ENCODE data around the gene MACO1.
A peak's percentile ranks its signal among the peaks of the same experiment; 100 is the strongest.
"Not testable (repeated sequence)": the region's sequence is repeated elsewhere in the genome, so short reads cannot be mapped to it uniquely, and the experiment has no call there.

The MACO1 gene
- total RNA-seq: 39.7 to 52.5 (median 49.4) reads per million in 4 donors

- peak; percentile 93 to 95 (median 95) for DNase-seq
Measured at GRCh38 chr1:25430073-25430966, at the start of gene MACO1. Gene MACO1 (plus strand): TSS chr1:25430897. CDS start chr1:25431099, 202 bp downstream.

GRCh38 chr1:25382543-25382942 is 48.2 kb upstream of the MACO1 start:
- not testable (repeated sequence) for DNase-seq

GRCh38 chr1:25383090-25383489 is 47.6 kb upstream of the MACO1 start:
- DNase-seq: not testable (repeated sequence)

- DNase-seq: not testable (repeated sequence)
Measured at GRCh38 chr1:25383875-25384274, 46.8 kb upstream of the MACO1 start.

- not testable (repeated sequence) for DNase-seq
Measured at GRCh38 chr1:25387096-25387495, 43.6 kb upstream of the MACO1 start.

- DNase-seq: not testable (repeated sequence)
Measured at GRCh38 chr1:25388691-25389090, 42.0 kb upstream of the MACO1 start.

GRCh38 chr1:25389721-25390120 is 41.0 kb upstream of the MACO1 start:
- DNase-seq: not testable (repeated sequence)

- DNase-seq: no peak
Measured at GRCh38 chr1:25392841-25393240, 37.9 kb upstream of the MACO1 start.

GRCh38 chr1:25397549-25397948 is 33.1 kb upstream of the MACO1 start:
- DNase-seq: not testable (repeated sequence)

- not testable (repeated sequence) for DNase-seq
Measured at GRCh38 chr1:25398079-25398478, 32.6 kb upstream of the MACO1 start.

GRCh38 chr1:25402947-25403803 is 27.5 kb upstream of the MACO1 start:
- DNase-seq: peak in 1 of 5 donors; percentile 5

GRCh38 chr1:25405731-25406305 is 24.9 kb upstream of the MACO1 start:
- DNase-seq: not testable (repeated sequence)

- not testable (repeated sequence) for DNase-seq
Measured at GRCh38 chr1:25409641-25410427, 20.9 kb upstream of the MACO1 start.

GRCh38 chr1:25412872-25413623 is 17.6 kb upstream of the MACO1 start:
- not testable (repeated sequence) for DNase-seq

GRCh38 chr1:25414157-25414556 is 16.5 kb upstream of the MACO1 start:
- not testable (repeated sequence) for DNase-seq

GRCh38 chr1:25414578-25414977 is 16.1 kb upstream of the MACO1 start:
- DNase-seq: not testable (repeated sequence)

- not testable (repeated sequence) for DNase-seq
Measured at GRCh38 chr1:25417280-25417679, 13.4 kb upstream of the MACO1 start.

- not testable (repeated sequence) for DNase-seq
Measured at GRCh38 chr1:25419339-25419738, 11.4 kb upstream of the MACO1 start.

GRCh38 chr1:25420715-25421114 is 10.0 kb upstream of the MACO1 start, which contains the start of gene RHCE:
Gene RHCE (minus strand): TSS chr1:25420825. CDS start chr1:25420786, 39 bp downstream.
- not testable (repeated sequence) for DNase-seq

GRCh38 chr1:25423206-25423605 is 7.5 kb upstream of the MACO1 start:
- not testable (repeated sequence) for DNase-seq

All from T-helper 1 cell (primary cell).